ENCODE results near the gene MED10.

DNA sequence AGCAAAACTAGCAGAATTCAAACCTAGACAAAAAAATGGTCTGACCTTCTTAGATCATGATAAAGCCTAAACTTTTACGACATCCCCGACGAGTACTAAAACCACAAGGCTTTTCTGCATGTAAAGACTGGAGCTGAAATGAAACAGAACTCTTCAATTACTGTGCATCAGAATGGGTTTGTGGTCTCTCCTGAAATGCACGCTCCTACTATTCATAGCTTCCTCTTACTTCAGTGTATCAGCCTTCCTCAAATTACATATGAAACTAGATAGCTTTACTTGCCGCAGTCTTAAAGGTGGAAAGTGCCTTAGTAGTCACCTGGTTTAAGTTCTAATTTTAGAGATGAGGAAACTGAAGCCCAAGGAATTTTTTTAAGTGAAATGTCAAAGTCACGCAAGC, 24.6 kb upstream of the MED10 start:
- TF ChIP-seq, protein P1, sequence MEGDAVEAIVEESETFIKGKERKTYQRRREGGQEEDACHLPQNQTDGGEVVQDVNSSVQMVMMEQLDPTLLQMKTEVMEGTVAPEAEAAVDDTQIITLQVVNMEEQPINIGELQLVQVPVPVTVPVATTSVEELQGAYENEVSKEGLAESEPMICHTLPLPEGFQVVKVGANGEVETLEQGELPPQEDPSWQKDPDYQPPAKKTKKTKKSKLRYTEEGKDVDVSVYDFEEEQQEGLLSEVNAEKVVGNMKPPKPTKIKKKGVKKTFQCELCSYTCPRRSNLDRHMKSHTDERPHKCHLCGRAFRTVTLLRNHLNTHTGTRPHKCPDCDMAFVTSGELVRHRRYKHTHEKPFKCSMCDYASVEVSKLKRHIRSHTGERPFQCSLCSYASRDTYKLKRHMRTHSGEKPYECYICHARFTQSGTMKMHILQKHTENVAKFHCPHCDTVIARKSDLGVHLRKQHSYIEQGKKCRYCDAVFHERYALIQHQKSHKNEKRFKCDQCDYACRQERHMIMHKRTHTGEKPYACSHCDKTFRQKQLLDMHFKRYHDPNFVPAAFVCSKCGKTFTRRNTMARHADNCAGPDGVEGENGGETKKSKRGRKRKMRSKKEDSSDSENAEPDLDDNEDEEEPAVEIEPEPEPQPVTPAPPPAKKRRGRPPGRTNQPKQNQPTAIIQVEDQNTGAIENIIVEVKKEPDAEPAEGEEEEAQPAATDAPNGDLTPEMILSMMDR (IDR thresholded peaks at IDR 0.05), result no peak
- TF ChIP-seq POLR2A (IDR thresholded peaks at IDR 0.05), result no peak
